HepG2 (cell line): Measurements from ENCODE around the gene CAMK1D. TPM values are rescaled to one million over a fixed set of nuclear protein-coding genes. Genes with fewer than 3 reads are reported as not detected.

Experiments used
- ATAC-seq: fragments of 200-7000 bp; cut with Tn5 transposase; 3 replicates; pipeline ENCODE4 v1.9.1; 2020; ENCODE audit warnings: mild to moderate bottlenecking, moderate library complexity
- BruUV-seq: library from RNA; stranded (reverse); fragments of 400-500 nt; replicated peaks from 2 replicates; lab custom pipeline; 2021; lab: Mats Ljungman, UMichigan
- CTCF ChIA-PET: fragments of 300-600 bp; formaldehyde crosslinking; extraction: SDS; loops from one replicate; lab custom pipeline; 2021; ENCODE audit warnings: low total read pairs, inconsistent platforms, low intra/inter-chr PET ratio; lab: Yijun Ruan, JAX
- POLR2A ChIA-PET: fragments of 350-600 bp; sonication (Branson Sonifier 250); formaldehyde crosslinking; loops from one replicate; lab custom pipeline; 2020; ENCODE audit warnings: antibody characterized with exemption, inconsistent platforms; lab: Yijun Ruan, JAX
- DNase-seq: peaks from one replicate; pipeline ENCODE4 v3.0.0-alpha.2; 2015; ENCODE audit warnings: low spot score
- FAIRE-seq: peaks from 3 replicates; lab custom pipeline; 2011; peaks lifted over from hg19 to GRCh38; lab: Jason Lieb, UNC
- H2AFZ ChIP-seq: one replicate; pipeline ENCODE4 v1.6.1; 2011; ENCODE audit warnings: low read length, inconsistent platforms
- H3K27ac ChIP-seq: fragments of 300-600 bp; 3 replicates; pipeline ENCODE4 v1.8.0; 2011; ENCODE audit warnings: mixed run types, mild to moderate bottlenecking, mixed read lengths, low read length, inconsistent platforms; ENCODE audit not compliant: insufficient read depth; ENCODE audit errors: extremely low read length
- H3K27me3 ChIP-seq, 2 experiments: fragments of 200-600 bp in 1 of 2; 2 replicates in 1 of 2; 3 replicates in 1 of 2; pipeline versions ENCODE4 v1.6.0 to v1.8.0; 2011; ENCODE audit warnings: low read length in 2 of 2, mild to moderate bottlenecking in 2 of 2, moderate library complexity in 2 of 2, inconsistent platforms in 1 of 2; ENCODE audit not compliant: insufficient read depth in 2 of 2, control insufficient read depth in 1 of 2
- H3K36me3 ChIP-seq, 2 experiments: fragments of 200-600 bp in 1 of 2; replicated peaks in 1 of 2; 2 replicates in 1 of 2; 3 replicates in 1 of 2; pipeline versions ENCODE4 v1.5.1 to v1.8.0; 2011; ENCODE audit warnings: low read length in 2 of 2, inconsistent platforms in 1 of 2; ENCODE audit not compliant: insufficient read depth in 2 of 2, control insufficient read depth in 1 of 2
- H3K4me1 ChIP-seq: 2 replicates; pipeline ENCODE4 v1.5.1; 2012; ENCODE audit warnings: low read length, inconsistent platforms; ENCODE audit not compliant: insufficient read depth
- H3K4me2 ChIP-seq: 2 replicates; pipeline ENCODE4 v1.6.0; 2011; ENCODE audit warnings: low read depth, low read length, inconsistent platforms
- H3K4me3 ChIP-seq, 3 experiments: fragments of 200-600 bp in 1 of 3; sonication (generic), shearing (Covaris generic) in 1 of 3; replicated peaks in 1 of 3; 2 replicates each; pipeline ENCODE4 v1.5.1; 2011 to 2016; ENCODE audit warnings: low read length in 3 of 3, inconsistent platforms in 2 of 3, low read depth in 2 of 3, mild to moderate bottlenecking in 2 of 3, control low read depth in 1 of 3, mixed read lengths in 1 of 3; ENCODE audit not compliant: insufficient read depth in 1 of 3
- H3K79me2 ChIP-seq: one replicate; pipeline ENCODE4 v1.6.1; 2011; ENCODE audit warnings: low read length, inconsistent platforms; ENCODE audit not compliant: insufficient read depth
- H3K9ac ChIP-seq: 2 replicates; pipeline ENCODE4 v1.6.0; 2011; ENCODE audit warnings: mild to moderate bottlenecking, low read depth, low read length, inconsistent platforms; ENCODE audit not compliant: insufficient read depth
- H3K9me3 ChIP-seq: 2 replicates; pipeline ENCODE4 v1.5.1; 2012; ENCODE audit warnings: mild to moderate bottlenecking, low read length
- H4K20me1 ChIP-seq: 2 replicates; pipeline ENCODE4 v1.6.0; 2011; ENCODE audit warnings: inconsistent platforms, mild to moderate bottlenecking, low read length, moderate library complexity; ENCODE audit not compliant: insufficient read depth
- CREBL2 ChIP-seq: sonication (generic); formaldehyde crosslinking; IDR thresholded peaks from 2 replicates; pipeline ENCODE4 v1.8.1; 2023; ENCODE audit warnings: missing genetic modification reagents, mild to moderate bottlenecking, borderline replicate concordance
- RBM39 ChIP-seq: fragments of 200-400 bp; formaldehyde crosslinking; IDR thresholded peaks from one replicate; pipeline ENCODE4 v1.6.1; 2018; ENCODE audit warnings: antibody characterized with exemption, mild to moderate bottlenecking, low read depth, low read length; ENCODE audit not compliant: poor library complexity, severe bottlenecking
- SKIL ChIP-seq: sonication (generic); formaldehyde crosslinking; IDR thresholded peaks from 2 replicates; pipeline ENCODE4 v1.8.0; 2022; ENCODE audit warnings: missing genetic modification reagents, mild to moderate bottlenecking, moderate library complexity, borderline replicate concordance
- TBL1XR1 ChIP-seq: fragments of 150-350 bp; IDR thresholded peaks from 2 replicates; pipeline ENCODE4 v1.6.1; 2014; ENCODE audit warnings: borderline replicate concordance, low read length; ENCODE audit not compliant: partially characterized antibody
- ZBTB21 ChIP-seq: sonication (generic); formaldehyde crosslinking; IDR thresholded peaks from 2 replicates; pipeline ENCODE4 v1.4.0; 2020; ENCODE audit warnings: missing genetic modification reagents
- ZNF407 ChIP-seq: sonication (generic); formaldehyde crosslinking; IDR thresholded peaks from one replicate; pipeline ENCODE4 v1.5.1; 2020; ENCODE audit warnings: mild to moderate bottlenecking, missing genetic modification reagents; ENCODE audit errors: not compliant biosample characterization
- ZZZ3 ChIP-seq: sonication (generic); formaldehyde crosslinking; IDR thresholded peaks from 2 replicates; pipeline ENCODE4 v1.4.0; 2020; ENCODE audit warnings: missing genetic modification reagents, mild to moderate bottlenecking, borderline replicate concordance
- WGBS: methylation state at CpG from one replicate; pipeline ENCODE4 v1.1.6; 2017; ENCODE audit warnings: low lambda C conversion rate; 5-methylcytosine and 5-hydroxymethylcytosine counted together
- in situ Hi-C: cut with HindIII; loops from 2 replicates; pipeline ENCODE4 v1.10.0; 2017; ENCODE audit warnings: low pct_unique_long_range_greater_than_20kb; ENCODE audit not compliant: extremely low pct_ligation_motif_present
- intact Hi-C: fragments of 100-400 bp; cut with micrococcal nuclease; formaldehyde crosslinking; loops from one replicate; pipeline ENCODE4 v1.10.0; 2022; ENCODE audit not compliant: unreplicated experiment
- polyA plus RNA-seq, 8 experiments: library from polyadenylated mRNA; depleted of rRNA in 3 of 8; stranded (reverse) in 7 of 8; unstranded in 1 of 8; fragments of >200 nt; fragmentation: Illumina TruSeq in 4 of 8; extraction: Trizol in 4 of 8; gene quantifications; 2 replicates each; pipeline versions ENCODE4 v1.2.1 to v1.2.3, GENCODE V29; 2011 to 2016; ENCODE audit warnings: low read depth in 4 of 8, missing spikeins in 1 of 8, mixed read lengths in 1 of 8; ENCODE audit not compliant: insufficient read depth in 1 of 8
- total RNA-seq, 5 experiments: library from RNA; depleted of rRNA; stranded (reverse); fragments of >200 nt; fragmentation: Illumina TruSeq; extraction: Trizol; gene quantifications; 2 replicates each; pipeline ENCODE4 v1.2.3, GENCODE V29; 2016; ENCODE audit warnings: low read depth in 1 of 5

CAMK1D gene
- total and polyA plus RNA-seq, 2 of the 13 experiments (the other 11 are each of a cell fraction or from before 2014, with no cell fraction given): under 0.01 TPM; not detected in 1

- FAIRE-seq (no peak), ATAC-seq (no peak), DNase-seq (no peak)
- CTCF ChIA-PET: no interaction called here
- Histone ChIP-seq H3K9me3 (peaks cover 5% of the 10 kb centered on the region; the same call in 1 of the 2 replicates), H3K4me2 (no peak overlapping the region), H3K4me1 (no peaks in the 10 kb centered on the region), H2AFZ (no peak overlapping the region), H3K27me3 (peaks cover 0 to 3% of the 10 kb centered on the region in 2 experiments; a peak in 1 of 5 replicates), H3K36me3 (no peaks in the 10 kb centered on the region), H3K9ac (no peak overlapping the region), H4K20me1 (no peaks in the 10 kb centered on the region), H3K4me3 (no peak overlapping the region), H3K79me2 (no peaks in the 10 kb centered on the region), H3K27ac (no peak overlapping the region)
- intact Hi-C loops: no loop called here
- 45% methylated on average over 4 of the region's 5 CpGs for WGBS
- POLR2A ChIA-PET: no interaction called here
- TF ChIP-seq RBM39 (no peak), ZBTB21 (CRISPR knock-in tag) (no peak), TBL1XR1 (no peak), ZZZ3 (CRISPR knock-in tag) (no peak), SKIL (CRISPR knock-in tag) (no peak), CREBL2 (CRISPR knock-in tag) (no peak), ZNF407 (CRISPR knock-in tag) (no peak)
- no TSS peak for BruUV-seq
- in situ Hi-C loops: no loop called here
Measured at GRCh38 chr10:12509016-12509793, 159.9 kb downstream of the CAMK1D start.
